NCI-H128 (cell line): ENCODE data around the gene PLEKHA4.
A peak's percentile ranks its signal among the peaks of the same experiment; 100 is the strongest.
"Not testable (repeated sequence)": the region's sequence is repeated elsewhere in the genome, so short reads cannot be mapped to it uniquely, and the experiment has no call there.

ENCODE experiments used
- DNase-seq: peaks from one replicate; lab custom pipeline; 2025; ENCODE audit not compliant: unreplicated experiment; lab: John Stamatoyannopoulos, UW

Gene PLEKHA4

GRCh38 chr19:48868114-48868886, at the start of gene PLEKHA4:
Gene PLEKHA4, minus strand, starts transcription at chr19:48868617. Its CDS starts 997 bp downstream, at chr19:48867620.
- DNase-seq, result no peak

GRCh38 chr19:48918071-48918470, 49.7 kb upstream of the PLEKHA4 start:
- DNase-seq, result no peak

- peak; percentile 54 for DNase-seq
Measured at GRCh38 chr19:48915757-48916156, 47.3 kb upstream of the PLEKHA4 start.

GRCh38 chr19:48914181-48914580, 45.8 kb upstream of the PLEKHA4 start:
- no peak for DNase-seq

GRCh38 chr19:48913114-48913889, 44.9 kb upstream of the PLEKHA4 start:
- DNase-seq, result no peak

GRCh38 chr19:48910803-48911202, 42.4 kb upstream of the PLEKHA4 start:
- no peak for DNase-seq

GRCh38 chr19:48909424-48910077, 41.1 kb upstream of the PLEKHA4 start:
- not testable (repeated sequence) for DNase-seq

GRCh38 chr19:48907671-48908070, 39.3 kb upstream of the PLEKHA4 start:
- no peak for DNase-seq

GRCh38 chr19:48906324-48906723, 37.9 kb upstream of the PLEKHA4 start:
- DNase-seq, result no peak

- DNase-seq, result no peak
Measured at GRCh38 chr19:48905664-48906063, 37.2 kb upstream of the PLEKHA4 start.

- DNase-seq, result not testable (repeated sequence)
Measured at GRCh38 chr19:48903788-48904187, 35.4 kb upstream of the PLEKHA4 start.

- DNase-seq, result not testable (repeated sequence)
Measured at GRCh38 chr19:48902291-48902690, 33.9 kb upstream of the PLEKHA4 start.

- DNase-seq, result no peak
Measured at GRCh38 chr19:48900477-48901406, 32.3 kb upstream of the PLEKHA4 start.

- peak; percentile 99 for DNase-seq
Measured at GRCh38 chr19:48899781-48900476, 31.5 kb upstream of the PLEKHA4 start, which contains the start of gene NUCB1. Gene NUCB1, plus strand, starts transcription at chr19:48900312. Its CDS starts 485 bp downstream, at chr19:48900797.

GRCh38 chr19:48899386-48899749, 31.0 kb upstream of the PLEKHA4 start:
- DNase-seq, result not testable (repeated sequence)

GRCh38 chr19:48897181-48897580, 28.8 kb upstream of the PLEKHA4 start:
- DNase-seq, result no peak

GRCh38 chr19:48896191-48896720, 27.8 kb upstream of the PLEKHA4 start:
- DNase-seq, result no peak

- no peak for DNase-seq
Measured at GRCh38 chr19:48895226-48895625, 26.8 kb upstream of the PLEKHA4 start.

GRCh38 chr19:48890551-48890950, 22.1 kb upstream of the PLEKHA4 start:
- DNase-seq, result no peak

- DNase-seq, result not testable (repeated sequence)
Measured at GRCh38 chr19:48889496-48889895, 21.1 kb upstream of the PLEKHA4 start.
